Activated CD8-positive, alpha-beta memory T cell treated with anti-CD3 and anti-CD28 coated beads for 36 hours (primary cell): ENCODE results near the gene MRPS9. TPM values are rescaled to one million over a fixed set of nuclear protein-coding genes. Genes with fewer than 3 reads are reported as not detected.

Experiments used
- CTCF ChIA-PET: fragments of 350-600 bp; sonication (Branson Sonifier 250); formaldehyde crosslinking; loops from one replicate; lab custom pipeline; 2021; ENCODE audit warnings: antibody characterized with exemption; lab: Charles Lee
- POLR2A ChIA-PET: fragments of 350-600 bp; sonication (Branson Sonifier 250); formaldehyde crosslinking; loops from one replicate; lab custom pipeline; 2021; ENCODE audit warnings: antibody characterized with exemption; lab: Charles Lee
- total RNA-seq, 2 experiments: library from RNA; stranded (reverse); gene quantifications; one replicate each; pipeline ENCODE4 v1.2.3, GENCODE V29; 2021

MRPS9 gene
- total RNA-seq, 2 experiments from 2014 or later = 49.0 to 49.2 TPM

GRCh38 chr2:105143094-105143466, 105.2 kb downstream of the MRPS9 start:
- CTCF ChIA-PET = interaction anchor here (0.6 kb wide), 1 partner anchor 95 kb away, joined by 3 read pairs; no protein-coding TSS in a partner anchor
- POLR2A ChIA-PET = no interaction called here

- CTCF ChIA-PET = no interaction called here
- POLR2A ChIA-PET = interaction anchor here (1.2 kb wide), 1 partner anchor 106 kb away, joined by 3 read pairs; the partner anchor contains the start of gene MRPS9
Observed at GRCh38 chr2:105143467-105144151, 105.7 kb downstream of the MRPS9 start.

GRCh38 chr2:105144152-105144940, 106.5 kb downstream of the MRPS9 start:
- POLR2A ChIA-PET = interaction anchor here (1.2 kb wide), 1 partner anchor 106 kb away, joined by 3 read pairs; the partner anchor contains the start of gene MRPS9
- CTCF ChIA-PET = no interaction called here

GRCh38 chr2:105144941-105145300, 107.1 kb downstream of the MRPS9 start:
- POLR2A ChIA-PET = interaction anchor here (0.6 to 1.2 kb wide), 2 partner anchors 107 to 192 kb away, joined by 3 to 5 read pairs; partner anchors contain the start of gene MRPS9

GRCh38 chr2:105149272-105149671, 111.4 kb downstream of the MRPS9 start:
- POLR2A ChIA-PET = no interaction called here
- CTCF ChIA-PET = no interaction called here

More at GRCh38 chr2:105144941-105145300, 107.1 kb downstream of the MRPS9 start:
- CTCF ChIA-PET = no interaction called here

Other genes starting within 250 kb of the MRPS9 start
- not detected for gene POU3F3, start 184.0 kb upstream of the MRPS9 start, total RNA-seq
- gene GPR45, start 203.7 kb downstream of the MRPS9 start, total RNA-seq = not detected